HG03159 (cell line): ENCODE measurements around the gene CHIT1.
A peak's percentile ranks its signal among the peaks of the same experiment; 100 is the strongest.

ENCODE experiments used
- ATAC-seq: cut with Tn5 transposase; IDR thresholded peaks from one replicate; pipeline ENCODE4 v1.9.1; 2021; ENCODE audit warnings: mild to moderate bottlenecking, moderate library complexity; ENCODE audit not compliant: unreplicated experiment

Gene CHIT1

GRCh38 chr1:203229471-203230135 lies at the start of gene CHIT1:
TSS of gene CHIT1 (minus strand) at chr1:203229673. CDS start at chr1:203229636, 37 bp downstream.
- ATAC-seq = no peak

GRCh38 chr1:203278885-203279406 lies 49.5 kb upstream of the CHIT1 start:
- no peak for ATAC-seq

- no peak for ATAC-seq
These were observed 48.8 kb upstream of the CHIT1 start for GRCh38 chr1:203278082-203278884.

- ATAC-seq = no peak
These were observed 47.6 kb upstream of the CHIT1 start for GRCh38 chr1:203276916-203277545.

- ATAC-seq = no peak
These were observed 46.9 kb upstream of the CHIT1 start for GRCh38 chr1:203276408-203276807.

GRCh38 chr1:203275656-203276272 lies 46.3 kb upstream of the CHIT1 start:
- ATAC-seq = no peak

GRCh38 chr1:203274603-203275381 lies 45.3 kb upstream of the CHIT1 start:
- no peak for ATAC-seq

- ATAC-seq = no peak
These were observed 44.6 kb upstream of the CHIT1 start for GRCh38 chr1:203273869-203274602.

GRCh38 chr1:203273206-203273868 lies 43.9 kb upstream of the CHIT1 start:
- peak; percentile 47 for ATAC-seq

GRCh38 chr1:203272633-203273205 lies 43.2 kb upstream of the CHIT1 start:
- no peak for ATAC-seq

GRCh38 chr1:203271962-203272632 lies 42.6 kb upstream of the CHIT1 start:
- no peak for ATAC-seq

- ATAC-seq = peak; percentile 33
These were observed 41.7 kb upstream of the CHIT1 start for GRCh38 chr1:203271018-203271743.

- no peak for ATAC-seq
These were observed 41.0 kb upstream of the CHIT1 start for GRCh38 chr1:203270448-203270847.

GRCh38 chr1:203269654-203270020 lies 40.2 kb upstream of the CHIT1 start:
- no peak for ATAC-seq

GRCh38 chr1:203268901-203269653 lies 39.6 kb upstream of the CHIT1 start:
- ATAC-seq = no peak

- ATAC-seq = no peak
These were observed 38.4 kb upstream of the CHIT1 start for GRCh38 chr1:203267912-203268311.

GRCh38 chr1:203267347-203267846 lies 37.9 kb upstream of the CHIT1 start:
- ATAC-seq = no peak
